NCI-H2029 (cell line): ENCODE measurements around the gene CRADD.
"Not testable (repeated sequence)": the region's sequence is repeated elsewhere in the genome, so short reads cannot be mapped to it uniquely, and the experiment has no call there.

Experiments used
- DNase-seq: peaks from one replicate; lab custom pipeline; 2025; lab: John Stamatoyannopoulos, UW

The CRADD gene

DNA sequence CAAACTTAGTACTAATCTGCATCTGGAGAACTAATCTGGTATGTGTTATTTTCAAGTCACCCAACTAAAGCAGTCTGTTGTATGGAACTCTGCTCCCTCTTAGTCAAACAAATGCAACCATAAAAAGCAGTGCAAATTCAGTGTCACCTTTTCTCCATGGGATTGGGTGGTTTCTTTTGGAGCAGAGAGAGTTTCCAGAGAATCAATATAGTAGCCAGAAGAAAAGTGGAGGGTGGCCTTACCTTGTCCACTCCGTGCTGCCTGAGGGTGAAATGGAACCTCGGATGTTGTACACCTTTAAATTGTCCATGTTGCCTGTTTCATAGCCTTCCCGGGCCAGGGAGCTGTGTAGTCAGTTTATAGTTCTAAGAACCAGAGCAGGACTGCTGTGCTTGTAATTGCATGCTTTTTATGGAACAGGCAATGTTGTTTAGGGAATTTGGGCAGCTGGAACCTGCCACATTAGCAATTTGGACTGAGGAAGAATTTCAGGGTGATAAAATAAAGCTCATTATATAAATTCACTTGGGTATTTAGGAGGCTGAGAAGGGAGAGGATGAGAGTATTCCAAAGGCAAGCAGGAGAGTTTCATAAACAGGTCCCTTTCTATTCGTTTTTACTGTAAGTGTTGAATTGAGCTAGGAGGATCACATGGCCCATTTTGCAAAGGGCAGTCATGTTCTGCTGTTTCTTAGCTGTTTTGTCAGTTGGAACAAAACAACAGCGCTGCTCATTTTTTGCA, 60.5 kb downstream of the CRADD start:
- DNase-seq, result no peak

DNA sequence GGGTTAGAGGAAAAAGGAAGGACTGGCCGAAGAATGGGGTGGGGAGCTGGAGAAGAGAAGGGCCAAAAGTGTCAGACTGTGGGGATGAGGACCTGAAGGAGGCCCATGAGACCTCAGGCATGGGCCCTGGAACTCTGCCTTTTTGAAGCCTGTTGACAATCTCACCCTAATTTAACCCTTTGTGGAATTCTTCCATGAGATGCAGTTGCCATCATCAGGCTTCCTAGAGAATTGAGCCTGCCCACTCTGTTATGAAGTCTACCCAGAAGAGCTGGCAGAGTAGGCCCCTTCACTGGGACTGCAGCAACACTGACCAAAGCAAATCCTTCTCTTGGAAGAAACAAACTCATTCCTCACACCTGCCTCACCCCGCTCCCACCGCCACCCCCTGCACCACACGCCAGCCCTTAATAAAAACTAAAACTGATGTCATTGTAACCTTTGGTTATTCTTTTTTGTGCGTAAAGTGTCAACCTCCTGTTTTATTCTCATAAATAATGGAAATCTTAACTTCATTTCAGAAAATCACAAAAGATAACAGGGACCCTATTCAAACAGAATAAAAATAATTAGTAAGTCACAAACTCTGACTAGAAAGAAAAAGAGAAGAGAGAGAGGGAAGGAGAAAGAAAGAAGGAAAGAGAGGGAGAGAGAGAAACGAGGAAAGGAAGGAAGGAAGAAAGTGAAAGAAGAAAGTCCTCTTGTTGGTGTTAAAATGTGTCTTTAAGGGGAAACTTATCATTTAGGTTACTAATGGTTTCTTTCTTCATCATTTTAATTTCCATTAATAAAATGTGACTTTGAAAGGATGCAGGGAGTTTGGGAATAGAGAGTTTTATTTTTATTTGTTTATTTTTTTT, 61.3 kb downstream of the CRADD start:
- DNase-seq, result no peak

DNA sequence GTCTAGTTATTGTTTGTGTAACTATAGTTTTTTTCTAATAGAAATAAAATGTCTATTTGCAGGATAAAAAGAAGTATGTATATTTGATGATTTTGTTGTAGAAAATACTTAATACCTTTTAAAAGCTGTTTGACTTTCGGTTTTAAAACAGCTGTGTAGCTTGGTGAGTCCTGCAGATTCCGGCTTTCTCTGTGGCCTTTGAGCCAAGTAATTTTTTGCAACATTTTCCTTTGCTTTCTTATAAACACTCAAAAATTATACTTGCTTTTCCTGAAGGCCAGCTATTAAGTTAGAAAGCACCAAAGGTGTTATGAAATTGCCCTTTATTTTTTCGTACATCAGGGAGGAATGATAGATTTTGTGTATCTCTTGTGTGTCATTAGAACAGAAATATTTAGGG, 63.6 kb downstream of the CRADD start:
- no peak for DNase-seq

DNA sequence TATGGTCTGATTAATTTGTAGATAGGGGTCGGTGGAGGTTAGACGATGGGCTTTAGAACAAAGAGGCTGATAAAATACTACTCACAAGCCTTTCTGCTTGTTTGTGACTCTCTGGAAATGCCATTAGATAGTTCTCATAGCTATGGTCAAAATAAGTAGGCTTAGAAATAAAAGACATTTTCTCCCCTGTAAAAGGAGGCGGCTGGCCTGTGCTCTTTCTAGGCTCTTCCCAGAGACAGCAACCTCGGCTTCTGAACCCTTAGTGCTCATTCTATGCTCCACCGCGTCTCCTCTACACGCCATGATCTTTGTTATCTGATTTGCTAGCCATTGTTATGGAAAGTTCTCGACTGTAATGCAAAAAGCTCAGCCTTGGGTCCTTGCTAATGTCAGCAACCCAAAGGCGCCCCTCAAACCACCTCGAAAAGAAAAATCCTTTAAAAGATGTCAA, 64.5 kb downstream of the CRADD start:
- DNase-seq, result no peak

DNA sequence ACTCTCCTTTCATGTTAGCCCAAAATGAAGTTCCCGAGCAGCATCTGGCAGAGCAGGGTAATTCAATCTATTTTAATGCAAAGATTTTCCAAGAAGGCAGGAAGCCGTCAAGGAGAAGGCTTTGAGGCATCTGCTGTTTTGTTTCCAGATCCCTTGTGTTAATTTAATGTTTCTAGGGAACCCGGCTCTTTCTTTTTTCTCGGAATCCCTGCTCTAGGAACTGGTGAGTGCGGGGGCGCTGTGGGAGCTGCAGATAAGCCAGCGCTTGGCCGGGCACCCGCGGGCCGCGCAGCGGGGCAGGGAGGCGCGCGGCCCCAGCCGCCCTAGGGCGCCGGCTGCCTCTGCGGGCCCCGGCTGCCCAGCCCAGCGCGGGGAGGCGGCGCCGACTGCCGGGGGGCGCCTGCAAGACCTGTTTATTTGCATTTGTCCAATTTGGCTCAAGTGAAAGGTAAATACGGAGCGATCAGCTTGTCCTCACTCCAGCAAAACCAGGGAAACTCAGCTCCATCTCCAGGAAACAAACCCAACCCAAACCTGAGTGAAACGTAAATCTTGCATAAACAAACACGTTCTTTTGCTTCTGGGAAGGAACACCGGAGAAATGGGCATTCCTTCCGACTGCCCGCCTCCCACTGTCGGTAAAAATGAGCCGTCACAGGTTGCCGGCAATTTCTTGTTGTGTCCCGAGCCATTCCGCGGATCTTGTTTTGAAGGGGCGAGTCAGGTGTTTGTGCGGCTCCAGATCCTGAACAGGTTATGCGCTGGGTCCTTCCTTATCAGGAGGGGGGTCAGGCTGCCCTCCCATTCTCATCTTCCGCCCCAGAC, 65.1 kb downstream of the CRADD start:
- peak; percentile 31 for DNase-seq

DNA sequence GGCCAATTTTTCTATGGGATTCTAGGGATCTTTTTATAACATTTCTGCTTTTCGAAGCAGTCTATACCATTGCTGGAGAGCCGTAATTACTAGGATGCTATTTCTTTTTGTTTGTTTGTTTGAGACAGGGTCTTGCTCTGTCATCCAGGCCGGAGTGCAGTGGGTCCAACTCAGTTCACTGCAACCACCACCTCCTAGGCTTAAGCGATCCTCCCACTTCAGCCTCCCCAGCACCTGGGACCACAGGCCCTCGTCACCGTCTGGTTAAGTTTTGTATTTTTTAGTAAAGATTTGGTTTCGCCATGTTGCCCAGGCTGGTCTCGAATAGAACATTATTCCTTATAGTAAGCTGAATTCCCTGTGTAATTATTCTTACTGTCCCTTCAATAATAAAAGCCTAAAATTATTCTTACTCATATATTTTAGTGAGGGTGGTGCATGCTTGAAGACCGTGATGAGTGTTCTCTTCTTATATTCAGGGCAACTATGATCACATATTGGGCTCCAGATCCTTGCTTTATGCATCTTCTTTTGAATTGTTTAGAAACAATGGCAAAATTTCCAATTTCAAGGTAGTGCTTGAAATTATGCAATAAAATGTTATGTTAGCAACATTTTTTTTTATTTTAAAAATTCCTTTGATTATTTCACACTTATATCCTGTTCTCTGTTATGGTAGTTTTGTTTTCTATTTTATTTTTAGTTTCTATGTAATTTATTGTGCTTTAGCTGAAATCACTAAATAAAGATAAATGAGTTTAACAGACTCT, 66.2 kb downstream of the CRADD start:
- DNase-seq, result no peak

DNA sequence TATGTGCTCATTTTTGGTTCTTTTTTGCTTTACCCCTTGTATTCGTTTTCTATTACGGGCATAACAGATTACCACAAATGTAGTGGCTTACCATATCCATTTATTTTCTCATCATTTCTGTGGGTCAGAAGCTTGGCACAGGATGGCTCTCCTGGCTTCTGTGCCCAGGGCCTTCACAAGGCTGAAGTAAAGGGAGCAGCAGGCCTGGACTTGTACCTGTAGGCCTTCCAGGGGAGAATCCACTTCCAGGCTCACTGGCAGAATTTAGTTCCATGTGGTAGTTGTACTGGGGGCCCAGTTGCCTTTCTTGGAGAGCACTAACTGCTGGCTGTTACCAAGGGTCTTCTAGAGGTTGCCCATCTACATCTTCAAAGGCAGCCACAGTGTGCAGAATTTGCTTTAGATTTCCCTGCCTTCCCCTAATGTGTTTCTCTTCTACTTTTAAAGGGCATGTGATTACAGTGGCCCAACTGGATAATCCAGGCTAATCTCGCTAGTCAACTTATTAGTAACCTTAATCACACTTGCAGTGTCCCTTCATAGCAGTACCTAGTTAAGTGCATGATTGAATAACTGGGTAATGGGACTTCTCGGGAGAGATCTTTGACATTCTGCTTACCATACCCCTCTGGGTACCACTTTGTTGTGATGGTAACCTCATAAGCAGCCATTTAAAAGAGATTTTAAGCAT, 67.0 kb downstream of the CRADD start:
- DNase-seq, result no peak

DNA sequence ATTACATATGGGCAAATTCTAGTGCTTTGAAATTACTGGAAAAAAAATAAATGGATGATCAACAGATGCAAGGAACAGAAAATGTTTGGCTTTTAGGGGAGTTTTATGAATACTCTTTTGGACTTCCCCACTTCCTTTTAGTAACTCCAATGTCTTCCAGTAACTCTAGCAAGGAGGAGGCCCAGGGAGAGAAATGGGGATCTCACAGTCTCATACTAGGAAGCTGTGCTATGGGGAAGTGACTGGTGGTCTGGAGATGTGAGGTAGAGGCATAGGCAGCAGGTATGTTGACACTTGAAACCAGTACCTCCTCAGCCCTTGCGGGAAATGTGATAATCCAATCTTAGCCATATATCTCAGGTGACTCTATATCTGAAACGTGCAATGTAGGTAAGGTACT, 68.1 kb downstream of the CRADD start:
- no peak for DNase-seq

DNA sequence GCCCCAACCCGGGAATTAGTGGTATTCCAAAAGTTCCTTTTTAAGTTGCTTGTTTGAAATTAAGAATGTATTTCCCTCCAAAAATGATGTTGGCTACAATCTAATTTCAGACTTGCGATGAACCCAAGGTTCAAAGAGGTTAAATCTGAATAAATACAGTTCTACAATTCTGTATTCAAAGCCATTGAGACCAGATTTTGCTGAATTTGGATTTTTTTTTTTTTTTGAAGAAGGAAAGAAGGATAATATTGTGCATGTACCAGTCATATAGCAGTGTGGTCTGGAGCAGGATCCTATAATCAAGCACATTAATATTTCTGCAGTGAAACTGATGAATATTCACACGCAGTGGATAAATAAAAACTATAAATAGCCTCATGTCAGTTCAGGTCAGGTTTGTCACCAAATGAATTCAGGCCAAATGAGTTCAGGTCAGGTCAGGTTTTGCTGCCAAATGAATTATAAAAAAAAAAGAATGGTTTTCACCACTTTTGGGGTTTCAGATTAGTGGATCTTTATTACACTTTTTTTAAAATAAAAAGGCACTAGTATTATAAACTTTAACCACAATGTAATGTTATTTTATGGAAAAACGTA, 69.5 kb downstream of the CRADD start:
- no peak for DNase-seq

DNA sequence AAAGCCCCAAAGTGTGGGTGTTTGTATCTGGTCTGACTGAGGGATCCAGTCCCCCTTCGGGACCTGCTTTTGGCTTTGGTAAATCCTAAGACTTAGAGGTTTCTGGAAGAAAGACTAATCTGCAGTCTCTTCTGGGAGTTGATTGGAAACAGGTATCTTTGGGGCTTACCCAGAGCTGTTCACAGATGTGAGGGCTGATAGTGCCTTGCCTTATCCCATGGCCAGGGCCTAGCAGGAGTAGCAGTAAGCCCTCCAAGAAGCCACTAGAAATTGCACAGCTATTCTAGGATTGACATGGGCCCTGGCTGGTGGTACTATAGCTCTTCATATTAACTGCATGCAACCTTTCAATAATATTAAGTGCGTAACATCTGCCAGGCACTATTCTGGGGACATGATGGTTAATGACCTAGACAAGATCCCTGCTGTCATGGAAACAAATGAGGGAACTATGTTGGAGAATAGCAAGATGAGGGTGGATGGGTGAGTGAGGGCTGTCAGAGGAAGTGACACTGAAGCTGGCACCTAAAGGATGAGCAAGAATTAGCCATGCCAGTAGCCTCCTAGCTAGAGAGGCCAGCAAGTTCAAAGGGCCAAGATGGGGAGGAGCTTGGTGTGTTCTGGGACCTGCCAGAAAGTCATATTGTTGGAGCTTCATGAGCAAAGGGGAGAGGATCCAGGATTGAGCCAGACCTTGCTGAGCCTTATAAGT, 71.7 kb downstream of the CRADD start:
- no peak for DNase-seq

DNA sequence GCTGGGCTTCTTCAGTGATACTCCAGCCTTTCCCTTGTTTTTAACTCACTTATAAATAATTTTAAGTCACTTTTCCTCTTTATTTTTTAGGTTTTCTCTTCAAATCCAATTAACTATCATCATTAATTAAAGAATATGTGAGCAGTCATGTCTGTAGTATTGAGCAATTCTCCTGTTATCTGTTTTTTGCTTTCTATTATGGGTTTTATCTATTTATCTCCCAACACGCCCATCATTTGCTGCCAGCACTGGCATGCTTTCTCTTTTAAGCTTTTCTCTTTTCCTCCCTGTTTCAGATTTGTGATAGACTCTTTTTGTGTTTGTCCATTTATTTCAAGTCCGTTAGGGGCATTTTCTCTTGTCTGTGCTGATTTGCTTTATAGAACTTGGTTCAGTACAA, 72.3 kb downstream of the CRADD start:
- DNase-seq, result no peak

DNA sequence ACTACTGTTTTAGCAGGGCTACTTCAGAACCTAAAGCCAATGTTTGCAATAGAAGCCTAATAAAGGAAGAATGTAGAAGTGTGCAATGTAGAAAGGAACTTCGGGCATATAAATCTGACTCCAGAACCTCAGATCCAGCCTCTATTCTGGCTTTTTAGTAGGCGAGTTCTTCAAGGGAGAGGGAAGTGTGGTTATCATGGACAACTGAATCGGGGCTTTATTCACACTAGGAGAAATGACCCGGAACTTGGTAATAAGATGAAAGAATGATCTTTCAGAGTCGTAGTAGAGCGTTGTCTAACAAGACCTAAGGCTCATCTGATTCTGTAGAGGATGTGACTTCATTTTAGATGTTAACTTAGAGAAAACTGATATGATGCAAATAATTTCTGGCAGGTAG, 72.9 kb downstream of the CRADD start:
- no peak for DNase-seq

DNA sequence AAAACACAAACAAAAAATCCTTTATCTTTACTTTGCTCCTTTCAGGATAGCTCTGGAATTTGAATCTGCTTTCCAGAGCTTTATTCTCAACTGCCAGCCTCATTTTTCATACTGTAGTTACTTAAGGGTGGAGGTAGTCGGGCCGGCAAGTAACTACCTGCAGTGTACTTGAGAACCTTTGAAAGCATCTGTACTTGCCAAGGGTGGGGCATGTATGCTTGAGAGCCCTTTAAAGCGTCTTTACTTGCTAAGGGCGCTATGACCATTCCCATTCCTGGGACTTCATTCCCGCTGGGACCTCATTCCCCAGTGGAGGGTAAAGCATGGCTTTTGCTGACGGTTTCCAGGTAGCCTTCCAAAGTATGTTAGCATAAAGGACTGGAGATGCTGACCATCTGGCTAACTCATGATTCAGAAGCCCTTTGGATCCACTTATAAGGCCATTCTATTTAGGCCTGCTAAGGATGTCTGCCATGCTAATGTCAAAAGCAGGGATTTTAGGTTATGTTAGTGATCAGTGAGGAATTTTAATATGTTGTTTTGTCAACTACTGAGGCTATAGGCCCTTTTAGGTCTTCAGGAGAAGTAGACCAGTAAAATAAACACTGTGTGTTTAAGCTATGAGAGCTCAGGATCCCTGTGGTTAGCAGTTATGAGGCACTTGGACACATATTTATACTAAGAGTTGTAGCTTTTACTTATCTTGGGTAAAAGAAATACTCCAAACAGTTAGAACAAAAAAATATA, 74.9 kb downstream of the CRADD start:
- no peak for DNase-seq

DNA sequence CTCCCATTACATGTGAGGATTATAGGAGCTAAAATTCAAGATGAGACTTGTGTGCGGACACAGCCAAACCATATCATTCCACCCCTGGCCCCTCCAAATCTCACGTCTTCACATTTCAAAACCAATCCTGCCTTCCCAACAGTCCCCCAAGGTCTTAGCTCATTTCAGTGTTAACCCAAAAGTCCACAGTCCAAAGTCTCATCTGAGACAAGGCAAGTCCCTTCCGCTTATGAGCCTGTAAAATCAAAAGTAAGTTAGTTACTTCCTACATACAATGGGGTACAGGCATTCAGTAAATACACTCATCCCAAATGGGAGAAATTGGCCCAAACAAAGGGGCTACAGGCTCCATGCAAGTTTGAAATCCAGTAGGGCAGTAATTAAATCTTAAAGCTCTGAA, 76.1 kb downstream of the CRADD start:
- DNase-seq, result no peak

DNA sequence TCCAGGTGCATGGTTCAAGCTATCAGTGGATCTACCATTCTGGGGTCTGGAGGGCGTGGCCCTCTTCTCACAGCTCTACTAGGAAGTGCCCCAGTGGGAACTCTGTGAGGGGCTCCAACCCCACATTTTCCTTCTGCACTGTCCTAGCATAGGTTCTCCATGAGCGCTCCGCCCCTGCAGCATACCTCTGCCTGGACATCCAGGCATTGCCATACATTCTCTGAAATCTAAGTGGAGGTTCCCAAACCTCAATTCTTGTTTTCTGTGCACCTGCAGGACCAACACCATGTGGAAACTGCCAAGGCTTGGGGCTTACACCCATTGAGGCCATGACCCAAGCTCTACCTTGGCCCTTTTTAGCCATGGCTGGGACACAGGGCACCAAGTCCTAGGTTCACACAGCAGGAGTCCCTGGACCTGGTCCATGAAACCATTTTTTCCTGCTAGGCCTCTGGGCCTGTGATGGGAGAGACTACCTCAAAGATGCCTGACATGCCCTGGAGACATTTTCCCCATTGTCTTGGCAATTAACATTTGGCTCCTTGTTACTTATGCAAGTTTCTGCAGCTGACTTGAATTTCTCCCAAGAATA, 76.8 kb downstream of the CRADD start:
- no peak for DNase-seq

DNA sequence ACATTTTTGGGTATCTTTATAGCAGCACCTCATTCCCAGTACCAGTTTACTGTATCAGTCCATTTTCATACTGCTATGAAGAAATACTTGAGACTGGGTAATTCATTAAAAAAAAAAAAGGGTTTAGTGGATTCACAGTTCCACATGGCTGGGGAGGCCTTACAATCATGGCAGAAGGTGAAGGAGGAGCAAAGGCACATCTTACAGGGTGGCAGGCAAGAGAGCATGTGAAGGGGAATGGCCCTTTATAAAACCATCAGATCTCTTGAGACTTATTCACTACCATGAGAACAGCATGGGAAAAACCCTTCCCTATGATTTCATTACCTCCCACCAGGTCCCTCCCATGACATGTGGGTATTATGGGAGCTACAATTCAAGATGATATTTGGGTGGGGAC, 77.7 kb downstream of the CRADD start:
- not testable (repeated sequence) for DNase-seq

DNA sequence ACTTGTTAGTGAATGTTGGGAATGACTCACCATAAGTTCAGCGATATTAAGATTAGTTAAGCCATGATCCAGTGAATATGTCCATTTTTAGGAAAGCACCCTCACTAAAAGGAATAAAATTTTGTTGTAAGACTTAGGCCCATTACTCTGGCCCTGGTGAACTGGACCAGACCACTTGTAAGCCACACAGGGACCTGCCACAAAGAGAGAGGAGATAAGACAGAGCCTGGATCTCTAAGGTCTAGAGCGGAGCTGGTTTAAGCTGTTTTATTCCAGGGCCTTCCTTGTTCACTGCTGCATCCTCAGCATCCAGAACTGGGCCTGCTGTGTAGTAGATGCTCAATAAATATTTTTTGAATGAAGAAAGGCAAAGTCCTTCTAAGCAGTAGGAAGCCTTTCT, 79.1 kb downstream of the CRADD start:
- no peak for DNase-seq

DNA sequence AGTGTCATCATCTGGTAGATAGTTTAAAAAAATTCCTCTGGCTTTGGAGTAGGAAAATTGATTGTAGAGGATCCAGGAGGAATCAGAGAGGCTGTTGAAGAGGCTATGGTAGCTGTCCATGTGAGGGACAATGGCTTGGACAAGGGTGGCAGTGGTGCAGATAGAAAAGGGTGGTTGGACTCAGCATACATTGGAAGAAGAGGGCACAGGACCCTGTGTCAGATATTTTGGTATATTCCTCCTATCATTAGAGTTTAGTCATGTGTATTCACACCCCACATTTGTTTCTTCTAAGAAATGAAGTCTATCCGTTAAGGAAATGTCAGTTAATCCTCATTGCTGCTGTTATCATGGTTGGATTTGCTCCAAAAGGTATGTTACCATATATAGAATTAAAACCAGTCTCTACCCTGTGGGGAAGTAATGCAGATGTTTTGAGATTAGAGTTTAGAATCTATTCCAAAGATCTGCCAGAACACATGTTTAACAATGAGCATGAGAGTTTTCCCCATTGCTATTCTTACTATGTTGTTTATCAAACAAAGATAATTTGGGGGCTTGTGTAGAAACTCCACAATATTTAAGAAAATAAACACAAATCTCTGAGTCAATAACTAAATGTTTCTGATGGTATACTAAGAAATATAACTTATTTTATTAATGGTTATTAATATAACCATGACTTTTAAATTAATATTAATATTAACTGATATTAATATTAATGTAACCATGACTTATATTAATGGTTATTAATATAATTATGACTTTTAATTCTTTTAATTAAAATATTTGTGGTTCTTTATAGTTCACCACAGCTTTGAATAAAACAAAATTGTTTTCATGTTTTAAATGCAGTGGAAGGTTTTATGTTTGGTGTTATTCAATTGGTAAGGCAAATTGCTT, 80.9 kb downstream of the CRADD start:
- DNase-seq, result no peak
